ENCODE measurements around the gene KCNQ1.

The KCNQ1 gene

DNA sequence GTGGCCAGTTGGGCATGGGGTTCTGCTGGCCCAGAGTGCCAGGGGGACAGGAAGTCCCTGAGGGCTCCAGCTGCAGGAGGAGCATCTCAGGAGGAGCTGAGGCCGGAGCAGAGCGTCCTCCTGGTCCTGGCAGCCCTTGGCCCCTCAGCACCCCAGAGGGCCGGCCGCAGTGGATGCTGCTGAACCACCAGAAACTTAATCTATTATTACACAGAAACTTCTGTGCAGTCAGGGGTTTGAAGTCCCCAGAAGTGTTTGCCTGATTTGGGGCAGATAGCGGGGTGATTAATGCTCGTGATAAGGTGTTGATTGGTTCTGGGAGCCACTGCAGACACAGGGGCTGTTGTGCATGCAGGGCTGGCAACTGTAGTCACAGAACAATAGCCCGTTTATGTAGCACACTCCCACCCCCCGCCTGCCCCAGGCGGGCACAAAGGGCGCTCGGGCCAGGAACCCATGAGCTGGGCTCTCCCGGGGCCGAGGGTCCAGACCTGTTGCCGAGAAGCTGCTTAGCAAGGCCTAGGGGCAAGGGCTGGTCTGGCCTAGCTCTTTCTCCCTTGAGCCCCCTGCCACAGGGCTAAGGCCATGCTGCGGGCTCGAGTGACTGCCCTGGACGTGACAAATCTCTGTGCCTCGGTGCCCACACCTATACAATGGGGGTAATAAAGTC is 284.0 kb downstream of the KCNQ1 start:
- DNase-seq, result no peak

DNA sequence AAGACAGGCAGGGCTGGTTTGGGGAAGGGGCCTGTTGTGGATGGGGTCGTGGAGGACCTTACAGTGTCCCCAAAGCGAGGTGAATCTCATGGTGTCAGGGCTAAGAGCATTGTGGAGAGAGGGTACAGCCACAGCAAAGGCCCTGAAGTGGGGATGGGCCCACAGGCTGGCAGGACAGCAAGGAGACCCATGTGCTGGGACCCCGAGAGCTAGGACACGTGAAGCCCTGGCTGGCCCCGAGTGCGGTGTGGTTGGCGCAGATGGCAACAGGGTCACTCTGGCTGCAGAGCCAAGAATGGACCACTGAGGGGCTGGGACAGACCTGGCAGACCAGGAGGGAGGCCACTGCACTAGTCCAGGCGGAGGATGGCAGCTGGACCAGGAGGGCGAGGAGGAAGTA is 285.0 kb downstream of the KCNQ1 start:
- DNase-seq, result no peak

DNA sequence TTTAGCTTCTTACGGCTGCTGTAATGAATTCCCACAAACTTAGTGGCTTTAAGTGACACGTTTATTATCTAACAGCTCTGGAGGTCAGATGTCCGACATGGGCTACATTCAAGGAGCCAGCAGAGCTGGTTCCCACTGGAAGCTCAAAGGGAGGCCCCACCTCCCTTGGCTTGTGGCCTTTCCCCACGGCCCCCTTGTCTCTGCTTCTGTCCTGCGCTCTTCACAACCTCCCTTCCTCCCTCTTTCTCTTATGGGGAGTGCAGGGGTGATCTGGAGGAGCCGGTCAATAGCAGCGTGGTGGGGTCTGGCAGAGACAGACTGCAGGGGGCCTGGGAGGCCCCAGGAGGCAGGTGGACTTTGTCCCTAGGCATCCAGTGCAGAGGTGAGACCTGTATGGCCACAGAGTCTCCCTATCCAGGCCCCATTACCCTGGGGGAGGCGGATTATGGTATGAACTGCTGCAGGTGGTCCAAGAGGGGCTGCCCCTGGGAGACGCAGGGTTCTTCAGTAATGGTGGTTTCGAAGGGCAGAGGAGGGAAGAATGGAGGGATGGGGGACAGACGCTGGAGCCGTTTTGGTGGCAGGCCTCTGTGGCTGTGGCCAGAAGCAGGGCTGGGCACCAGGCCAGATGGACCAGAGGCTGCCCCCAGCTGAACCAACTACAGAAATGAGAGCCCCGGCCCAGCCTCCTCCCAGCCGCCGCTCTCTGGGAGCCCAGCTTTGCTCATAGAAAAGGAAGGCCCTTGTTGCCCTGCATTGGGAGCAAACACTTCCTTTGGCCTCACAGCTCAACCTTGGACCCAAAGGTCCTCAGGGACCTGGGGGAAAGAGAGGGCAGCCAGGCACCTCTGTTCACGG is 285.7 kb downstream of the KCNQ1 start:
- no peak for DNase-seq

DNA sequence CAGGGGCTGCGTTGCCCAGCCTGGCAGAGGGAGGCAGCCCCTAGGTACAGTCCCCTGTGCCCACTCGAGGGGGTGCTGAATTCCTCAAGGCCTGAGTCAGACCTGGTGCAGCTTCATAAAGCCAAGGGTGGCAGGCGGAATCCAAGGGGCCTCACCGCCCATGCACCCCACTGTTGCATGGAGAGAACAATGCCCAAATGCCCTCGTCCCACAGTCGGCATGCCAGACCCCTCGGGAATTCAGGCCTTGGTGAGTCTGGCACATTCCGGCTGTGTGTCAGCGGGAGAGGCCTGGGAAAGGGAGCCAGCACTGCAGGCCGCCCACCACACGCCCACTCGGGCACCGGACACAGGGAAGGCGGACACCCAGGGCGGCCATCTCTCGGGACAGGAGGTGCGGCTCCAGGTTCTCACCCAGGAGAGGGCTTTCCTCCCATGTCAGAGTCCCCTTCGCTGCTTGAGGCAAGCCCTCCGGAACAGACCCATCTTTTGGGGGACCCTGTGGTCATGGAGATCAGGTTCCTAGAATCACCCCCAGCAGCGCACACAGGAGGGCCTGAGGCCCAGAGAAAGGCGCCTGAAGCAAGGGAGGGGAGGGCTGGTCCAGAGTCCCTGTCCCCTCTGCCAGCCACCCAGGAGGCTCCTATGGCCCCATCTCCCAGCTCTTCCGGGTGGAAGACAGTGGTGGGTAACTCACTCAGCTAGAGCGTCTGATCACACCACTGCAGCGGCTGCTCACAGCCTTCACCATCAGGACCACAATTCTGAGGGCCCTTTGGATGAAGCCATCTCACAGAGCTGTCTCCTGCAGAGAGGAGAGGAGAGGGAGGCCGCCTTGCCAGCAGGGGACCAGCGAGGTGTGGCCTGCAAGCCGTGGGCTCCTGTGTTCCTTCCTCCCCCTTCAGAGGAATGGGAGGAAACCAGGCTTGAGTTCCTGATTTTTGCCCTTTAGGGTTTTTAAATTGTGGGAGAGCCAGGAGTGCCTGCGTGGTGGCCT is 286.6 kb downstream of the KCNQ1 start:
- no peak for DNase-seq

DNA sequence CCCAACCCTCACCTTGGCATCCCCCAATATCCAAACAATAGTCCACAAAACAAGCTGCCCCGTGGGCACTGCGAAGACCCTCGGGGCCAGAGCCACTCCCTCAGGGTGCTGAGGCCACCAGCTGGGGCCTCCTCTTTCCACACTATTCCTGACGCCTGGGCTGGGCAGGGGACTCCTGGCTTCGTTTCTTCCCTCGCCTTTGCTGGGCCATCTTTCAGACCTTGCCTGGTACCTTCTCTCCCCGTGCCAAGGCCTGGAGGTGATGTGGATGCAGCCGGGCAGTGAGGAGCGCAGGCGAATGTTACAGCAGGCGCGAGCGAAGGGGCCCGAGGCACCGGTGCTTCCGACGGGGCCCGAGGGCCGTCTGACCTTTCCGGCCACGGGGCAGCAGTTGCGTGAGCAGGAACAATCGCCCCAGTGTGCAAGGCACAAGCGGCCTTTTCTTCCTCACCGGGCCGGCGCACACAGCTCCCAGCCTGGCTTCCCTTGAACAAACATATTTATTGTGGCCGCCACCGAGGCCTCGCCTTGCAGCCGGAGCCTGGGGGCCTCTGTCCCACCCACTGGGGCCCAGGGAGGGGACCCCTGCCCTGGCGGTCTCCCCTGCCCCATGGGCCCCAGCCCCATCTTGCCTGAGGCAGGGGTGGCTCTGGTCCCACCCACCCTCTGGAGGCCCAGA is 287.6 kb downstream of the KCNQ1 start:
- no peak for DNase-seq

DNA sequence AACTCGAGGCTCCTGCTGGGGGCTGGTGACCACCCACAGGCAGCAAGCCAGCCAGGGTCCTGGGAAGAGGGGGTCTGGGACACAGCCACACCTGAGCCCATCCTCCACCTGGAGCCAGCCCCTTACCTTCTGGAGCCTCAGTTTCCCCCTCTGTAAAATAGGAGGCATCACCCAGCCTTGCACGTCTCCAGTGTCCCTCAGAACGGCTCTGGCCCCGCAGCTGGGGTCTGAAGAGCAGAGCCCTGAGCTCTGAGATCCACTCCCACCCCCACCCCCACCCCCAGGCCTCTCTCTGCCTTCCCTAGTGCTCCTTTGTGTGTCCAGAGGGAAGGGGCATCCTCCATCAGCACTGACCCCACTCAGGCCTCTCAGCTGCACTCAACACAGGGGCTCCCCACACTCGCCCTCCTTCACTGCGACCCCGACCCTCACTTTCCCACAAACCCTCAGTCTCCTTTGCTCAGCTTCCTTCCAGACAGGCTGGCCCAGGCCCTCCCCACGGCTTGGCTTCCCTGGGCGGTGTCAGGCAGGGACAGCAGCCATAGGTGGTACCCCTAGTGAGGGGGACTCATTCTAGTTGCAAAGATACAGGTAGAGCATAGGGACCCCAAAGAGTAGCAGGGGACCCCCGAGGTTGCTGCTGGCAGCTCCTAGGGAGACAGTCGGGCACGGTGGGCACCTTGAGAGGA is 288.3 kb downstream of the KCNQ1 start:
- DNase-seq, result no peak

DNA sequence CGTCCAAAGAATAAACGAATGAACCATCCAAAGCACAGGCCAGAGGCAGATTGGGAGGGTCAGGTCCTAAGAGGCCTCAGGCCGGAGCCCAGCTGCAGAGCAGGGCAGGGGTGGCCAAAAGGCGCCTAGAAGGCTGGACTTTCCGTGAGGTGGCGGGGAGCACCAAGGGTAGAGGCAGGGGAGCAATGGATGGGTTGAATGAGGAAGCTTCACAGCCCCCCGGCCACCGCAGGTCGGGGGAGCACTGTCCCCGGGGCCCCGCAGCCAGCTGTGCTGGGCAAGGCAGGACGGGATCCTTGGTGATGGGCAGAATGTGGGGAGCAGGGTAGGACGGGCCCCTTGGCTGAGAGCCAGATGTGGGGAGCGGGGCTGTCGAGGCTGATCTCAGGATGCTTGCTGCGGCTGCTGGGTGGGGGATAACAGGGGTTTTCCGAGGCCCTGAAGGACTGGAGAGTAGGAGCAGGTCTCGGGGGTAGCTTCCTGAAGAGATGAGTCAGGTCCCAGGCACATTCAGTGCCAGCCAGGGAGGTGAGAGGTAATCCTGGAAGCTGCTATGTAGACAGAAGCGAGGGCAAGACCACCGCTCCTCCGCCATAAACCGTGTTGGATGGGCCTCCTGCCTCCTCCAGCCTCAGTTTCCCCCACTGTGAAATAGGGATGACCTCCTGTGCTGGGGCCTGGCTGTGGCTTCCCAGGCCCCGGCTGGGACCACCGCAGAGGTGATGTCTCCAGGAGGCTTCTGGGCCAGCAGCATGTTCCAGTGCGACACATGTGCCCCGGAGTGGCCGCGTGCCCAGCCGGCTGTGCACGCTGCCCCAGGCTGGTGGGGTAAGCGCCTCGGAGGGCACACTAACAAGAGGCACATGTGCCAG is 289.6 kb downstream of the KCNQ1 start:
- DNase-seq, result no peak

DNA sequence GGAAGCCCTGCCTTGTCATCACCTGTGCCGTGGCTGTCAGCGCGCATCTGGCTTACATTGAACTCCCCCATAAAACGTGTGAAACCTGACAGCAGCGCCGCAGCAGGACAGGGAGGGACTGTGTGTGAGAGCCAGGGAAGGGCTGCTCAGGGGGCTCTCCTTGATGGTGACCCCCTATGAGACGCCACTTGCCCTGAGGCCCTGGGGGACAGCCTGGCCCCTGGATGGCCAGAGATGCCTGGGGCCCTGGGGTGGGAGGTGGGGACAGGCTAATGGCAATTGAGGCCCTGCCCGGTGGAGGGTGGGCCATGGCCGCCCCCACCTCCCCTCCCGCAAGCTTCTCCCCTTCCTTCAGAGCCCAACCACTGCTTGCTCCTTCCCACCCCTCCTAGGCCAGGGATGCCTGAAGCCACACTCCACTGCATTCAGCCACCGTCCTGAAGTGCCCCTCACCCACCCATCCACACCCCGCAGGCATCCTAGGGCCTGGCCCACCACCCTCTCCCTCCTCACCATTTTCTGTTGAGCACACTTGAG is 290.3 kb downstream of the KCNQ1 start:
- DNase-seq, result no peak

DNA sequence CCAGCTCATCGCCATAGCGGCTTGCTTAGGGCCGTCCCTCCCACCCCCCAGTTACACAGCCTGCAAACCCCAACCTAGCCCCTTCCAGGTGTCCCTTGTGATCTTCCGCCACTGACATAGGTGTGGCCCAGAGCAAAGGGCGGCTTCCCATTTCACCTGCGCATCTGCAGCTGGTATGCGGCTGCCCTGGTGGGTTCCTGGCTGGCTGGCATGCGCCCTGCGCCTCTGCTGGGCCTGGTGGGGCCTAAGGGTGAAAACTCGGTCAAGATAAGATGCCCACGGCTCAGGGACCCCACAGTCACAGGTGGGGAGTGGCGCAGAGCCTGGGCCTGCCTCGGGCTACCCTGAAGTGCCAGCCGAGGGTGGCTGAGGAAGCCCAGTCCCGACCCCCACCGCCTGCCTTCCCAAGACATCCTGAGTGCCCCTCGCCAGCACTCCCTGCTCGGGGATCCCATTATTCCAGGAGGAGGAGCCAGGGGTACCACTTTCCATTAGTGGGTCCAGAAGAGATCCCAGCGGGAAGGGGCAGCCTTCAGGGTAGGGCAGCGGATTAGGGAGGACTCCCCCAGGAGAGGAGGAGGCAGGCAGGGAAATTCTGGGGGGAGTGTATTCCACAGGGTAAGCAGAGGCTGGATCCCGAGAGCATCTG is 291.9 kb downstream of the KCNQ1 start:
- DNase-seq, result no peak

DNA sequence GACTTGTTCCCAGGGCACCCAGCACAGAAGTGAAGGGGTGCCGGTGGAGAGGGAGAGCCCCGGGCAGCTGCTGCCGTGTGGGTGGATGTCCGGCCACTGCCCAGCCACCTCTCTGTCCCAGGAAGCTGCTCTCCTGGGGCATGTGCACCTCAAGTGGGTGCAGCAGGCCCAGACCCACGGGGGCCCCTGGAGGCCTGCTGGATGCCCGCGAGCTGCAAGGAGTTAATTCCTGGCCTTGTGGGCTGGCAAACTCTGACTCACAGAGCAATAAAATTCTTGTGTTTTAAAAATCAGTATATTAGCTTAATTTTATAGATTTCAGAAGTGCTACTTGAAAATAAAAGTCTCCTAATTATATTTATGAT is 292.4 kb downstream of the KCNQ1 start:
- DNase-seq, result no peak

DNA sequence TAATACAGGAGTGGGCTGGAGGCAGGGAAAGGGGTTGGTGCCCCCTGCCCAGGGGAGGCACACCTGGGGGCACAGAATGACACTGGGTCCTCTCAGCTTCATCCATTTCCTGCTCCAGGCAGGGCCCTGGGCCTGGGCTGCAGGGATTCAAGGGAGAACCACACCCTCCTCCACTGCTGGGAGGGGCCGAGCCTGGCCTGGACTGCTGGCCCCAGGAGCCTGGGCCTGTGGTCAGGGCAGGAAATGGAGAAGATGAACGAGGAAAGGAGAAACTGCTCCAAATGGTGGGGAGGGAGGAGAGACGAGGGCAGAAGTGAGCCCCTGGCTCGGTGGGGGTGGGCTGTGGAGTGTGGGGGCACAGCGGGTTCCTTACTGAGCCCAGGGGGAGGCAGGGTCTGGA is 293.1 kb downstream of the KCNQ1 start:
- DNase-seq, result no peak

DNA sequence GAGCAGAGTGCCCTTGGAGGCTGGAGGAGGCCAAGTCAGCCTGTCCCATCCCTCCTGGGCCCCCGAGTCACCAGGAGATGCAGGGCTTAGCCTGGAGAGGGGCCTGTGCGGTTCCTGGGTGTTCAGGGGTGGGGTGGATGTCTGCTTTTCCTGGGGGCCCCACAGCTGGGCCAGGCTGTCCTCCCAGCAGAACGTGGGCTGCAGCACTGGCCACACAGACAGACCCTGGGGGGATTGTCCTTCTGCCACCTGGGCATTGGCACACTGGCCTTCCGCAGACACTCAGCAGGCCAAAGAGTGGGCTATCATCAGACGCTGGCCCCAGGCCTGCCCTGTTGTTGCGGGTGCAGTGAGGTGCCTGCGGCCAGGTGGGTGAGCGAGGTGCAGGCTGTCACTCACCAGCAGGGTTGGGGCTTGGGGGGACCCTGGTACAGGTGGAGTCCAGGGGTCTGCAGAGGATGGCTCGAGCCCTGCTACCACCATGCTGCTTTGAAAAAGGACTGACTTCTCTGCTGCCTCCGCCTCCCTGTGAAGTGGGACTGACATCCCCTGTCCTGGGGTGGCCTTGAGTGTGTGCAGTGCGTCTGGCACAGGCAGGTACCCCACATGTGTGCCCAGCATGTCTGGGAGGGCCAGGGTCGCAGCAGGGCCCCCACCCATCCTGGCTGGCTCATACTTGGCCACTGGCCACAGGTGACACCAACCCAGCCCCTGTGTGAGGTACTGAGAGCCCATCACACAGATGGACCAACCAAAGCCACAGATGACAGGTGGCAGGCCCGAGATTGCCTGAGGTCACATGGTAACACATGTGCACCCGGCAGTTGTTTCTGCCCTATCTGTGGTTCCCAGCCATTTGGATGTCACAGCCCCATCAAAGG is 294.0 kb downstream of the KCNQ1 start:
- DNase-seq, result no peak

DNA sequence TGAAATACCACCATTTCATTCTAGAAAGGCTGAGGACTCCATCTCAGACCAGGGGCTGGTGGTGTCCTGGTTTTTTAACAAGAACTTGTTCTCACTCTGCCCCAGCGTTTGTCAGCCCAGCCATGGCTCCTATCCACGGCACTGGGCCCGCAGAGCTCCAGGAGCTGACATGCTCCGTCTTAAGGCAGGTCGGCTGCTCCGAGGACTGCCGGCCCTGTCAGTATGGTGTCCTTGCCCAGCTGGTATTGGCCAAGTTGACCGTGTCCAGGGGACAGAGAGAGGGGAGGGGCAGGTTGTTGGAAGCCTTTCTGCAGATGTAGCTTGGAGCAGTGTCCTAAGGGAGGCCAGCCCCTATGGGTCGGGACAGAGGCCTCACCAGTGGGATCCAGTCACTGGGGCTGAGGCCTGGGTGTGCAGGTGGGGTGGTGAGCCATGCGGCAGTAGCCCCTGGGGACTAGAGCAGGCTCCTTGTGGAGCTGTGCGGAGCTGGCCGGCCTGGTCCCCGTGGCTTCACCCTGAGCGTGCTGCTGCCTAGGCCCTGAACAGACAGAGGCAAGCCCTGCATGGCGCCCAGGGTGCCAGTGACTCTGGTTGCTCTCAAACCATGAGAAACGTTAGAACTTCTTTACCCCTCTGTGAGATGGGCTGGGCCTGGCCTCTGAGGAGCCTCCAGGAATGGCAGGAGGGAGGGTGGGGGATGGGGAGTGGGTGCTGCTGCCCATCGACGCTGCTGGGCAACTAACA is 294.9 kb downstream of the KCNQ1 start:
- DNase-seq, result no peak

DNA sequence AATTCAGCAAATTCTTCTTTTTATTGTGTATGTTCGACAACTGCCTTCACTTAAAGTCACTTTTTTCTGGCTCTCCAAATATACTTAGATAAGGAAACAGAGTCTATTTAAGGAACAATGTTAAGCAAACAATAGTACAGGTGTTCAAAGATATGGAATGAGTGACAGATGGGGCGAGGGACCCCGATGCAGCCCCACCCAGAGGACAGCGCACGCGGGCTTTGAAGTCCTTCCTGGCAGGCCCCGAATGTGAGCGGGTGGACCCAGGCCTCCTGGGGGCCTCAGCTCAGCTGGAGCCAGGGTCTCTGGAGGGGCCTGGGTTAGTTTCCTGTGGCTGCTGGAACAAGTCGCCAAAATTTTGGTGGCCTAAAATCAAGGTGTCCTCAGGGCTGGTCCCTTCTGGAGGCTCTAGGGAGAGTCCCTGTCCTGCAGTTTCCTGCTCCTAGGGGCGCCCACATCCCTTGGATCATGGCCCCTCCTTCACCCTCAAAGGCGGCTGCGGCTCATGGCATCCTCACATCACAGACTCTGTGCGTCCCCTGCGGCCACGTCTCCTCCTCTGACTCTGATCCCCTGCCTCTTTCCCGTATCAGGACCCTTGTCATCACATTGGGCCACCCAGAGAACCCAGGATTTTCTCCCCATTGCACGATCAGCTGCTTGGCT is 295.6 kb downstream of the KCNQ1 start:
- no peak for DNase-seq

DNA sequence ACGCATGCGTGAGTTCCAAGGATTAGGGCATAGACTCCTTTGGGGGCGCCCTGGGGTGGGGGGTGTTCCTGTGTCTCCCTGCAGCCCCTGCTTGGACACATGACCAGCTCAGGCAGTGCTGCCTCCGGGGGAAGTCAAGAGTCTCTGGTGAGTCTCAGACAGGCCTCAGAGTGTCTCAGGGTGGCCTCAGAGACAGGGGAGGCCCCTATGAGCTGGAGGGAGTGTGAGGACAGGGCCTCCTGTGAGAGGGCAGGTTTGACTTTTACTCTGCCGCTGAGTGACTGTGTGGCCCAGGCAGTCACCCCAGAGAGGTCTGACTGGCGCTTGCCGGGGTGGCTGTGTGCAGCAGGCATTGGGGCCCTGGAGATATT is 296.2 kb downstream of the KCNQ1 start:
- no peak for DNase-seq

DNA sequence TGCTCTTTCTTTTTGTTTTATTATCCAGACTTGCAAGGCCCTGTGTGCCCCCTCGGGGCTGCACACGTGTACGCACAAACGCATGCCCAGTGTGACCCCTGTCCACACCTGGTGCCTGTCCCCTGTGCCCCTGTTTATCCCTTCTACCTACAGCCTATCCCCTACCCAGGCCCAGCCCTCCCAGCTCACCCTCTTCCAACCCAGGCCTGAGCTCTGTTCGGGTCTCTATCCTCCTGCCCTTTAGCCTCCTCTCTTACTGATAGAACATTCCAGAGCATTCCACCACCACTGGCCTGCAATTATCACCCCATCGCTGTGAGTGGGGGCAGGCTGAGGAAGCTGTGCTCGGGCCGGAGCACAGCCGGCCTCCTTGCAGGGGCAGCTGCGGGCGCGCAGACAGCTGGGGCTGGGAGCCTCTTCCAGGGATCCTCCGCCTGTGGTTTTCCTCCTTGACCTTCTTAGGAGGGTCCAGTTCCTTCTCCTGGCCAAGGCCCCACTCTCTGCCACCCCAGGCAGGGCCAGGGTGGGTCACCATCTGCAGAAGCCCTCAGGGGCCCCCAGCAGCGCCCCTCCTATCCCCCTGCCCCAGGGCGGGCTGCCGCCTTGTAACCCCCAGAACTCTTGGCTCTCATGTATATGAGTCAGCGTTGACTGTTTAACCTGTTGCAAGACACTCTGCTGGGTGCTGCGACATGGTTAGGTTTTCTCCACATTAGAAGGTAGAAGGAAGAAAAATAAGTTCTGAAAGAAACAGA is 296.7 kb downstream of the KCNQ1 start:
- no peak for DNase-seq

DNA sequence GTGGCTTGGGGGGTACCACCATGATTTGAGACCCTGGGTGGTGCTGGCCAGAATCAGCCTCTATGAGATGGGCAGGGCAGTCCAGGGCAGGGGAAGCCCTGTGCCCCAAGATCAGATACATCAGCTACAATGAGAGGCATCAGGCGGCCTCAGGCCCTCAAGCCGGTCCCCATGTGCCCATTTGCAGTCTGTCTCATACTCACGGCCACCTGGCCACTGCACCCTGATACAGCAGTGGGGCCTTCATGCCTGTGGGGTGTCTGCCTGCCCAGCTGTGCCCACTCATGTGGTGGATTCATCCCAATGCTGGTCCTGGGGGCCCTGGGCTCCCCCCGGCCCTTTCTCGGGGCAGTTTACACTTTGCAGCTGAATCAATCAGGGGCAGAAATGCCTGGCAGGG is 297.4 kb downstream of the KCNQ1 start:
- DNase-seq, result no peak
